ENCODE measurements around the gene SMIM14.

Gene SMIM14

DNA sequence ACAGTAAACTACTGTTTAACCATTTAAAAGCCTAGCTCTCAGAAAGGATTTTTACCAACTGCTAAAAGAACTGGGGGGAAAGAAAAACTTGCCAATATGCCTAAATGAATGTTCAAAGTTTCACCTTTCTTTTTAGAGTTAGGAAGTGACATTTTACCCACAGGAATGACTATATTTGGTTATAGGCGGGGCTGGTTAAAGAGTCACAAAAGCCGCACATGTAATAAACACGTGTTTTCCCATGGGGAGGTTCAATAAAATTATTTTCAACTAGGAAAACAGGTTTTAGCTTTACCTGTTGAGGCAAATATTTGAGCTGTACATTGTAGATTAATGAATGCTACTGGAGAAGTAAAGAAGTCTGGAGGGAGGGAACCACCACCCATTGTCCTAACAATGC, 69.9 kb downstream of the SMIM14 start:
- DNase-seq (ENCODE audit: low read depth), result no peak
- TF ChIP-seq, protein P1, sequence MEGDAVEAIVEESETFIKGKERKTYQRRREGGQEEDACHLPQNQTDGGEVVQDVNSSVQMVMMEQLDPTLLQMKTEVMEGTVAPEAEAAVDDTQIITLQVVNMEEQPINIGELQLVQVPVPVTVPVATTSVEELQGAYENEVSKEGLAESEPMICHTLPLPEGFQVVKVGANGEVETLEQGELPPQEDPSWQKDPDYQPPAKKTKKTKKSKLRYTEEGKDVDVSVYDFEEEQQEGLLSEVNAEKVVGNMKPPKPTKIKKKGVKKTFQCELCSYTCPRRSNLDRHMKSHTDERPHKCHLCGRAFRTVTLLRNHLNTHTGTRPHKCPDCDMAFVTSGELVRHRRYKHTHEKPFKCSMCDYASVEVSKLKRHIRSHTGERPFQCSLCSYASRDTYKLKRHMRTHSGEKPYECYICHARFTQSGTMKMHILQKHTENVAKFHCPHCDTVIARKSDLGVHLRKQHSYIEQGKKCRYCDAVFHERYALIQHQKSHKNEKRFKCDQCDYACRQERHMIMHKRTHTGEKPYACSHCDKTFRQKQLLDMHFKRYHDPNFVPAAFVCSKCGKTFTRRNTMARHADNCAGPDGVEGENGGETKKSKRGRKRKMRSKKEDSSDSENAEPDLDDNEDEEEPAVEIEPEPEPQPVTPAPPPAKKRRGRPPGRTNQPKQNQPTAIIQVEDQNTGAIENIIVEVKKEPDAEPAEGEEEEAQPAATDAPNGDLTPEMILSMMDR (IDR thresholded peaks at IDR 0.05; ENCODE audit: low read length, missing control alignments), result no peak
- no peak overlapping the region for H3K4me3 ChIP-seq (replicated peaks; ENCODE audit: low read depth, low read length)

DNA sequence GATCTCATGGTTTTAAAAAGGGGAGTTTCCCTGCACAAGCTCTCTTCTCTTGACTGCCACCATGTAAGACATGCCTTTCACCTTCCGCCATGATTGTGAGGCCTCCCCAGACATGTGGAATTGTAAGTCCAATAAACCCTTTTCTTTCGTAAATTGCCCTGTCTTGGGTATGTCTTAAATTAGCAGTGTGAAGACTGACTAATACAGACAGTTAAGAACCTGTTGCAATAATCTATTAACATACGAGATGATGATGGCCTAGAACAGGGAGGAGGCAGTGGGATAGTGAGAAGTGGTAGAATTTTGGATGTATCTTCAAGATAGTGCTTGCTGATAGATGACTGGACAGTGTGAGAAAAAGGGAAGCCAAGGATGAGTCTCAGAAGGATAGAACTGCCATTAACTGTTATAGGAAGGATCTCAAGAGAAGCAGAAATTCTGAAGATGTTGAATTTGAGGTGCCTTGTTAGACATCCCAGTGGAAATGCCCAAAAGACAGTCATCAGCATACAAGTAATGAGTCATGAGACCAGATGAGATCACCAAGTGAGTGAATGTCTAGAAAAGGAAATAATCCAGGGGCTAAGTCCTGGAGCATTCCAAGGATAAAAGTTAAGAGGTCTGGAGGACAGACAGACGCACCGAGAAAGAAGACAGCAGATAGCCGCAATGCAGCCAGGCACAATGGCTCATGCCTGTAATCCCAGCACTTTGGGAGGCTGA, 72.6 kb downstream of the SMIM14 start:
- peak; percentile 84 for DNase-seq (ENCODE audit: low read depth)
- TF ChIP-seq, protein P1 (IDR thresholded peaks at IDR 0.05; ENCODE audit: low read length, missing control alignments), result no peak
- H3K4me3 ChIP-seq (replicated peaks; ENCODE audit: low read depth, low read length), result no peak overlapping the region

DNA sequence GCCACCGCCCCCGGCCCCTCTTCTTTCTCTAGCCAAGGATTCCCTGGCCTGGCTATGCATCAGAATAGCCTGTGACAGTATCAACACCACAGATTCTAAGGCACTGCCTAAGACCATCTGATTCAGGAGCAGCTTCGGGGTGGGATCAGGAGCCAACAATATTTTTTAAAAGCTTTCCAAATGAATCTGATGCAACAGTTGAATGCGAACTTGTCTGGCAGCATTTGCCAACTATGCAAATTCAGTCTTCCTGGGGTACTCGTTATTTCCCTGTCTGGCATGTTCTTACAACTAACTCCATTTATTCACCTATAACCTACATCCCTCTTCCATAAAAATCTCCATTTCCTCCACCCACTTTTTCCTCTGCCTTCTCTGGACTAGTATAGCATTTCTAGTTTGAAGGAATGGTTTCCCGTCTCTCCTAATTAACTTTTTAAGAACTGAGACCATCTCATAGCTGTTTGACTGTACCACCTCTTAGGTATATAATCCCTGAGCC, 75.3 kb downstream of the SMIM14 start:
- H3K4me3 ChIP-seq (replicated peaks; ENCODE audit: low read depth, low read length), result no peak overlapping the region
- TF ChIP-seq, protein P1 (IDR thresholded peaks at IDR 0.05; ENCODE audit: low read length, missing control alignments), result no peak
- DNase-seq (ENCODE audit: low read depth), result no peak

DNA sequence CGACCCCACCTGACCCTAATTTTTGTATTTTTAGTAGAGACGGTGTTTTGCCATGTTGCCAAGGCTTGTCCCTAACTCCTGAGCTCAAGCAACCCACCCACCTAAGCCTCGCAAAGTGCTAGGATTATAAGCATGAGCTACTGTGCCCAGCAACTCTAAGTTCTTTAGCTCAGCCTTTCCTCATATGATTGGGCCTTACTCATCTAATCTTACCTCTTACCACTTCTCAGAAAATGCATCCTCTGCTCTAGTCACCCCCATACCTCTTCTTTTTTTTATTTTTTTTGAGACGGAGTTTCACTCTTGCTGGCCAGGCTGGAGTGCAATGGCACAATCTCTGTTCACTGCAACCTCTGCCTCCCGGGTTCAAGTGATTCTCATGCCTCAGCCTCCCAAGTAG, 75.9 kb downstream of the SMIM14 start:
- TF ChIP-seq, protein P1 (IDR thresholded peaks at IDR 0.05; ENCODE audit: low read length, missing control alignments), result no peak
- DNase-seq (ENCODE audit: low read depth), result no peak

DNA sequence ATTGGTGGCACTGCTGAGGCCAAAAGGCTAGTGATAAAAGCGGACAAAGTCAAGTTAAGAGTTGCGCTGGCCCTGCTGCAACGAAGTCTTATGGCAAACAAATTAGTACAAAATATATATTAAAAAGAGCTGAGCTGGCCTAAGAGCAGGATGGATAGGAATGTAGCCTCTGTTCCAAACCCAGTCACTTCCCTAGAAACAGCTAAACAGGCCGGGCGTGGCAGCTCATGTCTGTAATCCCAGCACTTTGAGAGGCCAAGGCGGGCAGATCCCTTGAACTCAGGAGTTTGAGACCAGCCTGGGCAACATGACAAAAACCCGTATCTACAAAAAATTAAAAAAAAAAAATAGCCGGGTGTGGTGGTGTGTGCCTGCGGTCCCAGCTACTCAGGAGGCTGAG, 79.0 kb downstream of the SMIM14 start:
- no peak for DNase-seq (ENCODE audit: low read depth)
- TF ChIP-seq, protein P1 (IDR thresholded peaks at IDR 0.05; ENCODE audit: low read length, missing control alignments), result no peak
- H3K4me3 ChIP-seq (replicated peaks; ENCODE audit: low read depth, low read length), result no peak overlapping the region

More for the DNA sequence above, 75.9 kb downstream of the SMIM14 start:
- no peak overlapping the region for H3K4me3 ChIP-seq (replicated peaks; ENCODE audit: low read depth, low read length)

DNA sequence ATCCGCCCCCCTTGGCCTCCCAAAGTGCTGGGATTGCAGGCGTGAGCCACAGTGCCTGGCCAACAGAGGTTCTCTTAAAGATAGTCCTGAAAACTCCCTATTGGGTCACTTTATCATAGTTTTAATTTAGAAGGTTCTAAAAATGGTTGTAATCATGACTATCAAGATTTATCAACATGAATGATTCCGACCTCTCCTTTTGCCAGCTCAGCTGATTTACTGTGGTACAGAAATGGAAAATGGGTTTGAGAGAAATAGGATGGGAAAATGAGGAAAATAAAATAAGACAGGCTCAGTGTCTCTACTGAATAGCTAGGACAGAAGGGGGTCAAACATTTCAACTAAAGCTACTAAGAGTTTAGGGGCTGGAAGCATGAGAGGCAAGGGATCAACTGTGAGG, 83.2 kb downstream of the SMIM14 start:
- TF ChIP-seq, protein P1 (IDR thresholded peaks at IDR 0.05; ENCODE audit: low read length, missing control alignments), result no peak
- H3K4me3 ChIP-seq (replicated peaks; ENCODE audit: low read depth, low read length), result no peak overlapping the region
- no peak for DNase-seq (ENCODE audit: low read depth)
